Measurements from ENCODE around the gene COA7. TPM values are rescaled to one million over a fixed set of nuclear protein-coding genes. Genes with fewer than 3 reads are reported as not detected.
A peak's percentile ranks its signal among the peaks of the same experiment; 100 is the strongest.

The COA7 gene
- total RNA-seq, 3 donors from 2014 or later: 7.4 to 12.8 (median 9.8) TPM

- no peak overlapping the region for H3K27ac ChIP-seq
- intact Hi-C loops (cut with DNase I; ENCODE audit: low total_unique reads): no loop called here
- DNase-seq (ENCODE audit: low spot score in 2 of 2): no peak
- no peaks in the 10 kb centered on the region for H3K27me3 ChIP-seq
- H3K36me3 ChIP-seq: no peaks in the 10 kb centered on the region
- H3K9me3 ChIP-seq: no peaks in the 10 kb centered on the region
- H3K4me3 ChIP-seq: no peak overlapping the region
- no peaks in the 10 kb centered on the region for H3K4me1 ChIP-seq
- TF ChIP-seq CTCF (IDR thresholded peaks at IDR 0.05) (no peak), POLR2A (IDR thresholded peaks at IDR 0.05) (no peak), POLR2AphosphoS5 (IDR thresholded peaks at IDR 0.05) (no peak)
These were observed 56.8 kb downstream of the COA7 start for GRCh38 chr1:52641307-52641706.

- Histone ChIP-seq H3K36me3 (no peaks in the 10 kb centered on the region), H3K27me3 (no peaks in the 10 kb centered on the region), H3K27ac (no peak overlapping the region), H3K4me3 (no peak overlapping the region), H3K9me3 (no peaks in the 10 kb centered on the region), H3K4me1 (no peaks in the 10 kb centered on the region)
- intact Hi-C loops (cut with DNase I; ENCODE audit: low total_unique reads): no loop called here
- no peak for DNase-seq (ENCODE audit: low spot score in 2 of 2)
- TF ChIP-seq CTCF (IDR thresholded peaks at IDR 0.05) (no peak), POLR2AphosphoS5 (IDR thresholded peaks at IDR 0.05) (no peak), POLR2A (IDR thresholded peaks at IDR 0.05) (no peak)
These were observed 57.5 kb downstream of the COA7 start for GRCh38 chr1:52640697-52641096.

GRCh38 chr1:52637946-52638345 is 60.2 kb downstream of the COA7 start:
- intact Hi-C loops (cut with DNase I; ENCODE audit: low total_unique reads): no loop called here

GRCh38 chr1:52636721-52637695 is 61.1 kb downstream of the COA7 start:
- H3K27ac ChIP-seq: peak overlapping the region in 1 of 2 donors; percentile 35
- no peaks in the 10 kb centered on the region for H3K9me3 ChIP-seq
- DNase-seq (ENCODE audit: low spot score in 2 of 2): no peak
- H3K27me3 ChIP-seq: peaks cover 0 to 20% of the 10 kb centered on the region in 2 donors
- H3K4me1 ChIP-seq: peaks cover 0 to 3% of the 10 kb centered on the region in 2 donors
- no peaks in the 10 kb centered on the region for H3K36me3 ChIP-seq
- TF ChIP-seq POLR2A (IDR thresholded peaks at IDR 0.05) (no peak), POLR2AphosphoS5 (IDR thresholded peaks at IDR 0.05) (no peak), CTCF (IDR thresholded peaks at IDR 0.05) (no peak)
- H3K4me3 ChIP-seq: no peak overlapping the region
- intact Hi-C loops (cut with DNase I; ENCODE audit: low total_unique reads): no loop called here

More at GRCh38 chr1:52637946-52638345, 60.2 kb downstream of the COA7 start:
- no peak for TF ChIP-seq POLR2A (IDR thresholded peaks at IDR 0.05)
- TF ChIP-seq CTCF (IDR thresholded peaks at IDR 0.05): no peak
- no peak for TF ChIP-seq POLR2AphosphoS5 (IDR thresholded peaks at IDR 0.05)
- peaks cover 0 to 13% of the 10 kb centered on the region in 2 donors for H3K27me3 ChIP-seq
- no peak overlapping the region for H3K27ac ChIP-seq
- peaks cover 0 to 1% of the 10 kb centered on the region in 2 donors for H3K4me1 ChIP-seq
- no peak for DNase-seq (ENCODE audit: low spot score in 2 of 2)
- H3K9me3 ChIP-seq: no peaks in the 10 kb centered on the region
- H3K36me3 ChIP-seq: no peaks in the 10 kb centered on the region
- no peak overlapping the region for H3K4me3 ChIP-seq
